ENCODE measurements around the gene PPP1R12B. TPM values are rescaled to one million over a fixed set of nuclear protein-coding genes. Genes with fewer than 3 reads are reported as not detected.
"Not testable (repeated sequence)": the region's sequence is repeated elsewhere in the genome, so short reads cannot be mapped to it uniquely, and the experiment has no call there.

Gene PPP1R12B
- polyA plus RNA-seq, 3 donors: 17.4 to 24.0 (median 19.2) TPM

DNA sequence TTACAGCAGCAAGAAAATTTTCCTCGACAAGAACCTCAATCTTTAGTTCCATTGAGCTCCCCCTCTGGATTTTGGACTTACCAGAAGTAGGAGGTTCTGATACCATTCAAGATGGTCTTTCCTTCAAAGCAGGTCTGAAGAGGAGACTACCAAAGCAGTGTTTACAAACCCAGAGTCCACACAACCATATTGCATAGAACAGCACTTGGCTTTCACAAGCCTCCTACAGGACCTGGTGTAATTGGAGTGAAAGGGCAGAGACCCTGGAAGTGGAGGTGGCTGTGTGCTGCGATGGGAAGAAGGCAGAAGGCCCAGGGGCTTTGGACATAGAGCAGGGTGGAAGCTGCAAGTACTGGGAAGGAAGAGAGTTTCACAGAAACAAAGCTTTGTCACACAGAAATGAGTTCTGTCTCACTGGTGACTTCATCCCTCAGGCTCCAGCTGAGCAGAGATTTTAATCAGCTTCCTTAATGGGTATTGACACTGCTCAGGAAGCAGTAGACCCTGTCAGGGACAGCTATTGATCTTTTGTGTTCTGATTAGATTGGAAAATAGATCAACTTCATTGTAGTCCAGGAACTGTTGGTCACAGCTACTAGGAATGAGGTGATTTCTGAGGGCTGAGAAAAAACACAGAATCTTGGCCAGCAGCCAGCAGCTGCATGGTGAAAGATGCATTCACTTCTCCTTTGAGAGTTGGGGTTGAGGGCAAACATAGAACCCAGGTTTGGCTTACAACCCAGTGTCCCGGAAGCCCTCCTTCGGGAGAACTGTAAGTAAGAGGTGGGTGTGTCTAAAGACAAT lies 237.7 kb downstream of the PPP1R12B start:
- no peak for DNase-seq (ENCODE audit: extremely low read depth in 1 of 11, low read depth in 9 of 11, low spot score in 4 of 11)

- no peak for DNase-seq (ENCODE audit: extremely low read depth in 1 of 11, low read depth in 9 of 11, low spot score in 4 of 11)
Observed at GRCh38 chr1:202586871-202587270, 238.4 kb downstream of the PPP1R12B start.

- DNase-seq (ENCODE audit: extremely low read depth in 1 of 11, low read depth in 9 of 11, low spot score in 4 of 11): no peak
Observed at GRCh38 chr1:202587859-202588485, 239.5 kb downstream of the PPP1R12B start.

- no peak for DNase-seq (ENCODE audit: extremely low read depth in 1 of 11, low read depth in 9 of 11, low spot score in 4 of 11)
Observed at GRCh38 chr1:202588503-202589189, 240.1 kb downstream of the PPP1R12B start.

DNA sequence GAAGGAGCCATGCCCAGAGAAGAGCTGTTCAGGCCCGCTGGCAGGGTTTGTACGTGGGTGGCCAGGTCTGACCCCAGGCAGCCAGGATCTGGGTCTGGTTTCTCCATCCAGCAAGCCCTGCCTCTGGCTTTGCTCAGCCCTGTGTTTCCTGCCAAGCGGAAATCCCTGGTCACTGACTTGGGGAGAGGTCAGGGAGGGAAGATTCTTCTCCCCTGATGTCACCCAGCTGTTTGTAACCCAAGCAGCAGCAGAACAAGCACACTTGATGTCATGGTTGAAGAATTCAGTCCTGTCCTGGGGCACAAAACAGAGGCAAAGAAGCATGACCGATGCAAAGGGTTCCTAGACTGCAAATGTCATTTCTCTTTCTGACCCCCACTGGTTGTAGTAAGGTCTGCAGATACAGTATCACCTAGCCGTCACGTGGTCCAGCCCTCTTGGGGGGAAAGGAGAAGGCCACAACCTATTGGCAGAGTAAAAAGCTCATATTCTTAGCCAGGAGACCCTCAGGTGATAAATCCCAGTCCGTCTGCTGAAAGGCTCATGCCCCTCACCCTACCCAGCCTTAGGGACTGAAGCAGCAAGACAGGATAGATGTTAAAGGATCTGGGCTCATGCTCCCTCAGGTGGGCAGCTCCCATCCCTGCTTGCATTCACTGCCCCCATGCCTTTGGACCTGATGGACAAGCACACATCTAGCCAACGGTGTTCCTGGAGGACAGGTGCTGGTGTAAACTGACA lies 240.9 kb downstream of the PPP1R12B start:
- DNase-seq (ENCODE audit: extremely low read depth in 1 of 11, low read depth in 9 of 11, low spot score in 4 of 11): peak; percentile 77 to 96 (median 86)

DNA sequence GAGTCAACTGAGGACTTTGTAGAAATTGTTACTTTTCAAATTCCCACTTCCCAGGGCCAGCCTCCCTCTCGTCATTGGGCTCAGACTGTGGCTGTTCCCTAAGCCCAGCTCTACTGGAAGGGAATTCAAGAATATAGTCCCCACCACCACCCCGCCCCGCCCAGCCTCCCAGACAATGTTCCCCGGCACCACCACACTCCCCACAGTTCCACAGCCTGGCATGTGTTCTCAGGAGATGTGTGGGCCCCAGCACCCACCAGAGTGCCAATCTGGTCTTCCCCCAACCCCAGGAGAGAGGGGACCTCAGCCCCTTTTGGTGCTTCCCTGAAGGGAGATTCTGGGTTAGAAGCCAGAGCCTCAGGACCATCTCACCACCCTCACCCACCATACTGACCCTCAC lies 241.6 kb downstream of the PPP1R12B start:
- DNase-seq (ENCODE audit: extremely low read depth in 1 of 11, low read depth in 9 of 11, low spot score in 4 of 11): no peak

DNA sequence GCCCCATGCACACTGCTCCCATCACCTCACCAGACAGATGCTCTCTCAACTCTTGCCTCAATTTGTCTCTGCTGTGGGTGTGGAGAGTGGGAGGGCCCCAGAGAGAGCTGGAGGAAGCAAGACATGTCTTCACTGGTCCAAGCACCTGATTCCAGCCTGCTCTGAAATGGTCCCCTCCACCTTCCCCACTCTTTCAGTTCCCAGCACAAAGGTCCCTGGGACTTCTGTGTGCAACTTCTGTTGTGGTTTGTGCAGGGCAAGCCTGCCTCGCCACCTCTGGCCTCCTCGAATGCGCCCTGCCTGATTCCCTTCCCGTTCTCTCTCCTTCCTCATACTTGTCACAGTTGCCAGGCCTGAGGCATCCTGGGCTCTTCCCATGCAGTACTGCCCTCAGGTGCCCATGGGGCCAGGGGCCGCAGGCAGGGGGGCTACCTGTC lies 242.5 kb downstream of the PPP1R12B start:
- DNase-seq (ENCODE audit: extremely low read depth in 1 of 11, low read depth in 9 of 11, low spot score in 4 of 11): no peak

- no peak for DNase-seq (ENCODE audit: extremely low read depth in 1 of 11, low read depth in 9 of 11, low spot score in 4 of 11)
Observed at GRCh38 chr1:202591515-202591914, 243.0 kb downstream of the PPP1R12B start.

DNA sequence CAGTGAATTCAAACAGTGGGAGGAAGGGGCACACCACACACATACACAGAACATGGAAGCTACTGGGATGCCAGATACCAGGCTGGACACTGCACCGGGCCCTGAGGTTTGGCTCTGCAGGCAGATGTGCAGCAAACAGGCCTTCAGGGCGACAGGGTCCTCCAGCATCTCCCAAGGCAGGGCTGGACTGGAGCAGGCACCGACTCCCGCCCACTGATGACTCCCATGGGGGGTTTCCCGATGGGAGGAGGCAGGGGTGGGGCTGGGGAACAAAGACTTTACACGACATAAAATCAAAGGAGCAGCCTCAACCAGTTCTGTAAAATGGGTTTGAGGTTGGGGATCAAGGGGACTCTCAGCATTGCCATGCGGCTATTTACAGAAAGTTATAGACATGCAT lies 243.6 kb downstream of the PPP1R12B start:
- DNase-seq (ENCODE audit: extremely low read depth in 1 of 11, low read depth in 9 of 11, low spot score in 4 of 11): no peak

DNA sequence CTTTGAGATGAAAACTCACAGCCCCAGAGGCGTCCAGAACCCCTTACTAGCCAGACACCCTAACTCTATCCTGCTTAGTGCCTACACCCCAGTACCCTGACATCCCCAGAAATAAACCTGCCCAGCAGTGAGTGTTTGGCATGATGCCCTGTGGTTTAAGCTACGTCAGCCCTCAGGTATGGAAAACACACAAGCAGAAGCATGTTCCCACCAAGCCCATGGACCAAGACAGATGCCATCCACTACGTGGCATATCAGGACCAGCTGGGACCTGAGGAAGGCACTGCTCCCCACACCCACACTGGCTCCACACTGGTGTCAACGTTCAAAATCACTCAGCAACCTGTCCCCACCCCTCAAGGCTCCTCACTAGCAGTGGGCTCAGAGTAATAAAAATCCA lies 245.3 kb downstream of the PPP1R12B start:
- no peak for DNase-seq (ENCODE audit: extremely low read depth in 1 of 11, low read depth in 9 of 11, low spot score in 4 of 11)

GRCh38 chr1:202596638-202597037 lies 248.1 kb downstream of the PPP1R12B start:
- DNase-seq (ENCODE audit: extremely low read depth in 1 of 11, low read depth in 9 of 11, low spot score in 4 of 11): no peak

DNA sequence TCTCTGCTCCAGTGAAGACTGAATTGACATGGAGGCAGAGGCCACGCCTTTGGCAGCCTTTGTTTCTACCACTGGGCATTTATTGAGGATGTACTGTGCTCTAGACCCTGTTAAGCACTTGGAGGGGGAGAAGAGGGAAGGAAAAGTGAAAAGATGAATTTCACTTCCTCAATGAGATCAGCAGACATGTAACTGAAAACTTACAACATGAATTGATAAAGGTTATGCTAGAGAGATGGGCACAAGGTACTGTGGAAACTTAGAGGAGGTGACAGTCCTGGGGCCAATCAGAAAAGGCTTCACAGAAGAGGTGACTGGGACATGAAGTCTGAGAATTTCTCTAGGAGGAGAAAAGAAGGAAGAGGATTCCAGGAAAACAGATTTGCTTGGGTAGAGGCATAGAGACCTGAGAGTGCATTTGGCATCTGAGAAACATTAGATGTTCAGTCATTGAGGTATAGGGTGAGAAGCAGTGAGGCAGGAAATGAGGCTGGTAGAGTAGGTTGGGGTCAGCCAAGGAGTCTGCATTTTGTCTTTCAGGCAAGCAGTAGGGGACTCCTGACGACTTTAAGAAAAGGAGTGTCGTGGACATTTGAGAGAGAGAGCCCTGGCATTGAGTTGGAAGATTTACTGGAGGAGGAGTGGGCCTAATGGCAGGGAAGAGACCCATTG lies 248.7 kb downstream of the PPP1R12B start:
- DNase-seq (ENCODE audit: extremely low read depth in 1 of 11, low read depth in 9 of 11, low spot score in 4 of 11): no peak

- DNase-seq (ENCODE audit: extremely low read depth in 1 of 11, low read depth in 9 of 11, low spot score in 4 of 11): peak in 1 of 11 donors; percentile 57
Observed at GRCh38 chr1:202599669-202600431, 251.4 kb downstream of the PPP1R12B start.

GRCh38 chr1:202600432-202601041 lies 252.0 kb downstream of the PPP1R12B start:
- no peak for DNase-seq (ENCODE audit: extremely low read depth in 1 of 11, low read depth in 9 of 11, low spot score in 4 of 11)

DNA sequence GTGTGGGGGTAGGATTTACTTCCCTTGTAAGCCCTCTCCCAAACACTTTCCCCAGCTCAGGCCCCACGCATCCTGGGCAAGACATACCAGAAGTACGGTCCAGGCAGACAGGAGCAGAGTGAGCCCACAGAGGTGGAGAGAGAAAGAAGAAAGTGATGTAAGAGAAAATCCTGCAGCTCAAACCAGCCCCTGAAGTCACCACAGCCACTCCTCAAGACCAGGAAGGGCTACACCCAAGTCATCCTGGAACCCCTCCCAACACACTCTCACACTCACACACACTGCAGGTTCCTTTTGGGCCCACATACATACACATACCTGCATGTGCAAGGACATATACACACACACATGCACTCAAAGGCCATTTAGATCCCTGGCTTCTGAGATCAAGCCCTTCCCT lies 254.9 kb downstream of the PPP1R12B start:
- DNase-seq (ENCODE audit: extremely low read depth in 1 of 11, low read depth in 9 of 11, low spot score in 4 of 11): no peak

DNA sequence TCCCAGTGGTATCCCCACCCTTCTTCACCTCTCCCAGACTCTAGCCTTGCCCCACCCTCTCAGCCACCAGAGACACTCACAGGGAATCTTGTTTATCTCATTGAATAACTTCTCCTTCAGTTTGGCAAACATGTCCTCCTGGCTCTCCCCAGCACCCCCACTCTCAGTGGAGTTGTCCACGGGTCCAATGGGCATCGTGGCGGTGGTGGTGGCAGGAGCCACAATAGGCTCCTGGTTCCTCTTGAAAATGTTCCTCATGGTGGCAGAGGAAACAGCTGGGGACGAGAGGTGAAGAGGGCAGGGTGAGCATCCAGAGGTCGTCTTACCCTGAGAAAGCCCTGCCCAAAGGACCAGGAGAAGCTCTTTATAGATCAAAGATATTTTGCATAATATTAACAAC lies 257.0 kb downstream of the PPP1R12B start:
- no peak for DNase-seq (ENCODE audit: extremely low read depth in 1 of 11, low read depth in 9 of 11, low spot score in 4 of 11)

GRCh38 chr1:202612036-202612435 lies 263.5 kb downstream of the PPP1R12B start:
- not testable (repeated sequence) for DNase-seq (ENCODE audit: extremely low read depth in 1 of 11, low read depth in 9 of 11, low spot score in 4 of 11)

DNA sequence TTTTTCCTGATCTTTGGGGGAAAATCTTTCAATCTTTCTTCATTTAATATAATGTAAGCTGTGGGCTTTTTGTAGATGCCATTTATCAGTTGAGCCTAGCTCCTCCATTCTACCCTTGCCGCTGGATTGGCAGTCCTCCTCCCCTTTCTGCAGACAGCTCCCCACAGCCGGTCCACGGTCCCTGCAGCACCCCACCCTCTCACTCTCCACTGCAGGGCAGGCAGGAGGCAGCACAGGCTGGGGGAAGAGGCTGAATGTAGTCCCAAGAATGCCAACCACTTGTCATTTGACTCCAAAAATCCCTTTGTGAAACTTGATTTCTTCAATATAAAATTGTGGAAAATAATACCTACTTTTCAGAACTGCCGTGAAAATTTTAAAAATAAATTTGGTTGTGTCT lies 265.1 kb downstream of the PPP1R12B start:
- DNase-seq (ENCODE audit: extremely low read depth in 1 of 11, low read depth in 9 of 11, low spot score in 4 of 11): no peak
